Cardiac fibroblast (primary cell): ENCODE data around the gene CYP4V2.

Experiments used
- DNase-seq, 2 donors: peaks; one replicate each; pipeline versions ENCODE4 v3.0.0 to v3.0.0-alpha.2; 2010; ENCODE audit warnings: low read depth in 2 of 2
- H3K4me3 ChIP-seq, 2 donors: replicated peaks in 1 of 2; 1 replicate in 1 of 2; 2 replicates in 1 of 2; pipeline ENCODE4 v1.5.1; 2011; ENCODE audit warnings: low read depth in 2 of 2, low read length in 2 of 2, mild to moderate bottlenecking in 2 of 2, moderate library complexity in 1 of 2
- CTCF ChIP-seq: IDR thresholded peaks from one replicate; pipeline ENCODE4 v1.5.1; 2011; ENCODE audit warnings: low read depth, mild to moderate bottlenecking, low read length, inconsistent platforms

CYP4V2 gene

GRCh38 chr4:186150926-186151325 lies 40.4 kb upstream of the CYP4V2 start:
- H3K4me3 ChIP-seq, result no peak overlapping the region
- no peak for DNase-seq
- TF ChIP-seq CTCF, result no peak

GRCh38 chr4:186151499-186151898 lies 39.9 kb upstream of the CYP4V2 start:
- H3K4me3 ChIP-seq, result no peak overlapping the region
- no peak for DNase-seq
- no peak for TF ChIP-seq CTCF

- TF ChIP-seq CTCF, result no peak
- DNase-seq, result no peak
- H3K4me3 ChIP-seq, result no peak overlapping the region
These were observed 33.1 kb upstream of the CYP4V2 start for GRCh38 chr4:186158021-186158813.

DNA sequence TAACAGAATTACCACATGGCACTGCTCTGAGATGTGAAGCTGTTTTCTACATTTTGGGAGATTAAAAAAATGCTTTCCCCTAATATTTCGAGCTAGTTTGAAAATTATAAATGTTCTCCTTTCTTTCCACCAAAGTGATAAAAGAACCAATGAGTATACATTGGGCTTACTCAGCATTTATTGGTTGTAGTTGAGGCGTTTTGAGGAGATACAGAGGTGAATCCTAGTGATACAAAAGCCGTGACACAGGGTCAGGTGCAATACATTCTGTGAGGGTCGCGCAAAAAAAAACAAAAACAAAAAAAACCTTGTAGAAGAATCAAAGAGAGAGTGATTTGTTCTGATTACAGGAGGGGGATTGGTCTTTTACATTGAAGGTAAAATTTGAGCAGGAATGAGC lies 32.4 kb upstream of the CYP4V2 start:
- DNase-seq, result no peak
- no peak overlapping the region for H3K4me3 ChIP-seq
- TF ChIP-seq CTCF, result no peak

DNA sequence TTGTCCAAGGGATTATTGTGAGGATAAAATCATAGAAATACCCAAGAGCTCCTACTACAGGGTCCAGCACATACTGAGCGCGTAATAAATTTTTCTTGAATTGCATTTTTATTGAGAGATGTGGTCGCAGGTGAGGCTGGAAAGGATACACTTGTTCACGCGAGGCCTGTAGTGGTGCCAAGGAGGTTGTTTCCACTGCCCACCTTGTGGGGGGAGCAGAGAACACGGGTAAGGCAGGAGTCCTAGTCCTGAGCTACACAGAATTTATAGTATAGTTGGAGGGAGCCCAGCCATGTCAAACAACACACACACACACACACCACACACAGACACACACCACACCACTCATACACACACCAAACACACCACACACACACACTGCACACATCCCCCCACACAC lies 31.8 kb upstream of the CYP4V2 start:
- no peak overlapping the region for H3K4me3 ChIP-seq
- no peak for DNase-seq
- no peak for TF ChIP-seq CTCF

DNA sequence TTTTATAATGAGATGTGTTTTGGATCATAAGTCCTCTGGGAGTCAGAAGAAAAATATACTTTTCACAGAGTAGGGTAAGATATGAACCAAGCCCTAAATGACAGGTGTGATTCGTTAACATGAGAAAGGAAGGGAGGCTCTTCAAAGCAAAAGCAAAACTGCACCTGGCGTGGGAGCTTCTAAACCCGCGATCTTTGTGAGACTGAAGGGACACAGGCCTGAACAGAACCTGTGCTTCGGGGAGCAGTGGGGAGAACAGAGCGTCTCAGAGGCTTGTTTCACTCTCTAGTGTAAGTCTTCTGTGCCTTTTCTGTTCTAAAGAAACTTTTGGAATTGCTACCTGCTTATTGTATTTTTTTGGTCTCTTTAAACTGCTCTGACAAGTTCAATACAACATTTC lies 30.2 kb upstream of the CYP4V2 start:
- H3K4me3 ChIP-seq, result no peak overlapping the region
- no peak for TF ChIP-seq CTCF
- no peak for DNase-seq
